GM23248 (cell line): ENCODE measurements around the gene DHCR24.

Experiments
- EZH2 ChIP-seq: fragments of 200-600 bp; sonication (generic); IDR thresholded peaks from 2 replicates; pipeline ENCODE4 v1.6.1; 2018; ENCODE audit warnings: antibody characterized with exemption, mild to moderate bottlenecking; ENCODE audit not compliant: insufficient read depth, poor library complexity, severe bottlenecking
- EZH2phosphoT487 ChIP-seq: fragments of 200-600 bp; sonication (generic); IDR thresholded peaks from 2 replicates; pipeline ENCODE4 v1.6.1; 2018; ENCODE audit warnings: antibody characterized with exemption, moderate library complexity, mild to moderate bottlenecking, low read depth; ENCODE audit not compliant: insufficient read depth

DNA sequence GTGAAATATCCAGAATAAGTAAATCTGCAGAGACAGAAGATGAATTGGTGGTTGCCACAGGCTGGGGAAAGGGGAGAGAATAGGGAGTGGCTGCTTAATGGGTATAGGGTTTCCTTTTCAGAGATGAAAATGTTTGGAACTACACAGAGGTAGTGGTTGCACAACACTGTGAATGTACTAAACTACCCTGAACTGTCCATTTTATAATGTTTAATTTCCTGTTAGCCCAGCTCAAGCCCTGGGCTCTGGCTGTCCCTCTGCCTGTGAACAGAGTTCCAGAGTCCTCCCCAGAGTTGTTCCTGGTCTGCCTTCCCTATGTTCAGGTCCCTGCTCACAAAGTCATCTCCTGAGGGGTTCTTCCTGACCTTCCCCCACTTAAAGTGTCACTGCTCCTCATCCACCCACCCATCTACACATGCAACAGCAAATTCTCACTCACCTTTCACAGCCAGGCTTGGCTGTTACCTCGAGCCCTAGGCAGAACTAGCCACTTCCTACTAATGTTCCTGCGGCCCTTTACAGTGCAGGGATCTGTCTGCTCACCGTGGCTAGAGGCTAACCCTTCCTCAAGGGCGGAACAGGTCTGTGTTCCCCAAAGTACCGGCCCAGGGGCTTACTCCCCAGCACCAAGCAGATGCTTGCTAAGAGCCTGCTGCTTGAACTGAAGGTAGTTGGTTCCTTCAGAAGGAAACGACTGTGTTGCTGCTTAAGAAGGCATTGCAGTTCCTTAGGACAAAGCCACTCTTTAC lies 22.4 kb downstream of the DHCR24 start:
- TF ChIP-seq EZH2 (no peak), EZH2phosphoT487 (no peak)
